HG03432 (cell line): ENCODE measurements around the gene GNPTG.

Source experiments
- ATAC-seq: cut with Tn5 transposase; IDR thresholded peaks from one replicate; pipeline ENCODE4 v1.9.1; 2021; ENCODE audit warnings: mild to moderate bottlenecking, moderate library complexity; ENCODE audit not compliant: unreplicated experiment

GNPTG gene

DNA sequence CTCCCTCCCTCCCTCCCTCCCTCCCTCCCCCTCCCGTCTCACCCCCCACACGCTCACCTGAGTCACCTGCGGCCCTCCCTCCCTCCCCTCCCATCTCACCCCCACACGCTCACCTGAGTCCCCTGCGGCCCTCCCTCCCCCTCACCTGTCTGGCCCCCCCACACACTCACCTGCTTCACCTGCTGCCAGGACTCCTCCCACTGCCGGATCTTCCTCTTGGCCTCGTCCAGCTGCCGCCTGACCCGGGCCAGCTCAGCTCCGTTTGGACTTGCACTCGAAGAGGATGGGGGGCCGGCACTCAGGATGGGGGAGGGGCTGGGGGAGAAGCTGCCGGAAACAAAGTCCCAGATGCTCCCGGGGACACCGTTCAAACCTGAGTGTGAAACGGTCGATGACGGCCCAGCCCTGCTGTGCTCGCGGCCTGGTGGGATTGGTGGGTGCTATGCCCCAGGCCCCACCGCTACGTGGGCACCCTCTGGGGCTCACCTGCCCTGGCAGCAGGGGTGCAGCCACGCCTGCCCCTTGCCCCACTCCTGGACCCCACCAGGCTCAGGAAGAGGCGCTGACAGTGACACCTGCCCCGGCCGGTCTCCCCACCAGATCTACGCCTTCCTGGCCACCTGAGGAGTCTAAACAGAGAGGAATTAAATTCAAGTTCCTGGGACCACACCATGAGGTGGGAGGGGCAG is 15.9 kb downstream of the GNPTG start:
- ATAC-seq = no peak

DNA sequence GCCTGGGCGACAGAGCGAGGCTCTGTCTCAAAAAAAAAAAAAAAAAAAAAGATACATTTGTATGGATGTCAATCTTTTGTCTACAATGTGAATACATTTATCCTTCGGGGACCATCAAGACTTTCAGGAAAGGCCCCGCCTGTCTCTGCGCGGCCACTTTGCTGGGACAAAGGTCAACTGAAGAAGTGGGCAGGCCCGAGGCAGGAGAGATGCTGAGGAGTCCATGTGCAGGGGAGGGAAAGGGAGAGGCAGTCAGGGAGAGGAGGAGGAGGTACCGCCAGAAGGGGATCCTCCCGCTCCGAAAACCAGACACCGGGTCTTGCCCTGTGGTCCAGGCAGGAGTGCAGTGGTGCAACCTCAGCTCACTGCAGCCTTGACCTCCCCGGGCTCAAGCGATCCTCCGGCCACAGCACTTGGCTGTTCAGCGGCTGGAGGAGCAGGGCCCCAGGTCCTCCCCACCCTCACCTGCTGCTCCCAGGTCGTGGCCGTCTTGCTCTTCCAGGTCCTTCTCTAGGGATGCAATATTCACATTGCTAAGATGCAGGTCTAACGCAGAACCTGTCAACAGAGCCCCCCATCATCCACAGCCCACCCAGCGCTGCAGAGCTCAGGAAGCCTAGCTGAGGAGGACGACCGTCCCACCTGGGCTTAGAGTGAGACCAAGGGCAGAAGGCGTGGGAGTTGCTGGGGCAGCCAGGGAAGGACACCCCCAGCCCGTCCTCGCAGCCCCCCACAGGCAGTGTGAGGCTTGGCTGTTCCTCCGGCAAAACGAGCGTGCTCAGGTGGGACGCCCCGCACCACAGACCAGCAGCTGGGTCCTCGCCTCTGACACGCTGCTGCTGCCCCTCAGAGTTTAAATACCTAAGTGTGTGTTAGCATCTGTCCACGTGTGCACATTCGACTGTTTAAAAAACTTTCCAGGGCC is 19.6 kb downstream of the GNPTG start:
- ATAC-seq = no peak

- ATAC-seq = no peak
These were observed 20.7 kb downstream of the GNPTG start for GRCh38 chr16:1372292-1372950.

DNA sequence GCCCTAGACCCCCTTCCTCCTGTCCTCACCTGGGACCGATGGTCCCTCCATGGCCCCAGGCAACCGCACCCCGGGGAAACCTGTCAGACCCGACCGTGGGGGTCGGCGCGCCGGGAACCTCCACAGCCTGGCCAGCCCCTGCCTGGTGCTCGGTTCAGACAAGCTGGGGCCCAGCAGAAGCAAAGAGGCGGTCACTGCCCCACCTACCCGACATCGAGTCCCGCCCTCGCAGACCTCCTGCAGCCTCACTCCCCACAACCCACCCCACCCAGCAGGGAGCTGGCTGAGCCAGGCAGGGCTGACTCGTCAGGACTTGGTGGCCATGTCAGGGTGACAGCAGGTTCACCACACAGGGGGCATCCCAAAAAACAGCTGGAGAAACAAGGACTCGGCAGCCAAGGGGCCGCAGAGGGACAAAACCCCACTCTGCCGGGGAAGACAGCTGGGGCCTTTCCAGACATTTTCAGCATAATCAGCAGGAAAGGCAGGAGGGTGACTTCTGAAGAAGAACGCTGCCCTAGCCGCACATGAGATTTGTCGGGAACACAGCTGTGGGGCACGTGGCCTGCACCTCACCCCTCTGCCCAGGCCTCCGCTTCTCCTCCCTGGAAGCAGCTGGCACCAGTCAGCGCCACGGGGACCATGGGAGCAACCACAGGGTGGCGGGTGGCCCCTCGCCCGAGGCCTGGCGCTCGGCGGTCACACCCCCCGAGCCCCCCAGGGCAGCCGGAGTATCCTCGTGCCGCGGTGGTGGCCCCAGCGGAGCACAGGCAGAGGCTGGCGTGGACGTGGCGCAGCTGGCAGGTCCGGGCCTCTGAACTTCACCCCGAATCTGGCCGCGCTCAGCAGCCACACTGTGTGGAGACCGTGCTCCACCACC is 22.9 kb downstream of the GNPTG start:
- ATAC-seq = no peak

DNA sequence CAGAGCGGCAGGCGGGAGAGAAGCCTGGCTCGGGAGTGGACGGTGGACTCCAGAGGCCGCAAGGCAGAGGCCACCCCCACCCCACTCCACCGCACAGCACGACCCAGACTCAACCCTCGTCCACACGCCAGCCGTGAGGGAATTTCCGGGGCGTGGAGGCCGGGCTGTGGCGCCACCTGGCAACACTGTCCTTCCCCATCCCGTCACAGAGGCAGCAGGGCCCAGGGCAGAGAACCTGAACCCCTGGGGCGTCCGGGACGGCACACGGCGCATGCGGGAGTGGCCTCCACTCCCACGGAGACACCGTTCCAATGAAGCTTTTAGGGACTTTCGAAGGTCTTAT is 23.5 kb downstream of the GNPTG start:
- no peak for ATAC-seq

DNA sequence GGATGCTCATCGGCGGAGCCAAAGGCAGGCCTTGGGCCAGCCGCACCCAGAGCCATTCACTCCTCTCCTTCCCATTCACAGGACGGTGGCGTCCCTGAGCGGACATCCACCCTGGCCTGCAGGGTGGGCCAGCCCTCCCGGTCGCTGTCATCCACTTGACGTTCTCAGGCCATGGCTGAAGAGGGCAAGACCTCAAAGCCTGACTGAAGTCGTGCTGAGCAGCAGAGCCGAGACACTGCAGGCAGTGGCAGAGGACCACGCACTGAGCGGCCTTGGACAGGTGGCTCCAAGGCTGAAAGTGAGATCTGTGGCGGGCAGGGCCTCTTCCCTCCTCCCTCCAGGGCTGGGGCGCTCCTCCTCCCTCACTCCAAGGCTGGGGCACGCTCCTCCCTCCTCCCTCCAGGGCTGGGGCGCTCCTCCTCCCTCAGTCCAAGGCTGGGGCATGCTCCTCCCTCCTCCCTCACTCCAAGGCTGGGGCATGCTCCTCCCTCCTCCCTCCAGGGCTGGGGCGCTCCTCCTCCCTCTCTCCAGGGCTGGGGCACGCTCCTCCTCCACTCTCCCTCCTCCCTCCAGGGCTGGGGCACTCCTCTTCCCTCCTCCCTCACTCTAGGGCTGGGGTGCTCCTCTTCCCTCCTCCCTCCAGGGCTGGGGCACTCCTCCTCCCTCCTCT is 24.1 kb downstream of the GNPTG start:
- no peak for ATAC-seq

DNA sequence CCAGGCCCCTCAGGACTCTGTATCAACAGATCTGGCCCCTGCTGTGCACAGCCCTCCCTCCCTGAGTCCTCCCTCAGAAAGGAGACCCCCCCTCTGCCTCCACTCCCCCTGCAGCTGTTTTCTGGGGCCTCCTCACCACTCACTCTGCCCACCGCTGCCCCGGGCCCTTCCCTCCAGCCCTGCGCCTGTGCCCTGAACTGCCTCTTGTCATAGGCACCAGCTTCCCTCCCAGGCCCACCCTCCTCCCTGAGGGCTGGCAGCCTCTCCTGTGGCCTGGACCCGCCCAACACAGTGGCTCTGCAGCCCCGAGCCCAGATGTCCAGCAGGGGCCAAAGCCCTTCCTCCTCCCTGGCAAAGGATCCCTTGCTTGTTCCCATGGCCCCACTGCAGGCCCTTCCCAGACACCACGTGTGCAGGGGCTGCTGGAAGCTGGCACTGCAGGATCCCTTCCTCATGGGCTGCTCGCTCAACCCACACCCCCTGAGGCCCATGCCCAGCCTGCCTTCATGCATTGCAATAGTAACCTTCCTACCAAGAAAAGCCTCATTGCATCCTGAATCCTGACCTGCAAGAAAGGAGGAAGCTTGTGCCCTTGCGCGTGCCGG is 25.8 kb downstream of the GNPTG start:
- no peak for ATAC-seq

DNA sequence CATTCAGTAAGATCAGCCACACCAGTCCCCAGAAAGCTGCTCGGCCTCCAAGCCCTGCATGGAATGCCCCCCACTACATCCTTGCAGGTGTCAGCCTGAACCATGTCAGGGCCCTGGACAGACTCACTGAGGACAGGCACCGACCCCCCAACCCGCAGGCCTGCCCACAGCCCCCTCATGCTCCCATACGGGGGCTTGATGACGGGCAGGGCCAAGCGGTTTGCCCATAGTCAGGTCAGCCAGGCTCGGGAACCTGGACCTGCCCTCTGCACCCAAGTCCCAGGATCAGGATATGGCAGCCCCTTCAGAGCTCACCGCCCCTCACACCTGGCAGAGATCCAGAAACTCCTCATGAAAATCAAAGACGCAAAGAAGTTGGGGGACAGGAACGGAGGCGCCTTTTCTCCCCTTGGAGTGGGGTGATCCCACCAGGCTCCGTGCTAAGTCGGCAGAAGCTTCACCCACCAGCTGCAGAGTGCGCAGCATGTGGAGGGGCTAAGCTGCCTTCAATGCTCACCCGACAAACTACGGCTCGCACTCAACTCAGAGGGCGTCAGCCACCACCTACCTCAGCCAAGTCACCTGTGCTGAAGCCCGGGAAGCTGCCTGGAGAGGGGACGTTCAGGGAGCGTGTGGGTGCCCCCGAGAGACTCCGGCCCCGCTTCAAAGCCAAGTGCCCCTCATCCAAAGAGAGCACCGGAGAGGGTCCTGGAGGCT is 26.5 kb downstream of the GNPTG start:
- no peak for ATAC-seq

- ATAC-seq = peak; percentile 45
These were observed 27.1 kb downstream of the GNPTG start for GRCh38 chr16:1378804-1379303.

- ATAC-seq = peak; percentile 35
These were observed 27.8 kb downstream of the GNPTG start for GRCh38 chr16:1379304-1380076.

- no peak for ATAC-seq
These were observed 28.5 kb downstream of the GNPTG start for GRCh38 chr16:1380195-1380594.

GRCh38 chr16:1381612-1382406 is 30.1 kb downstream of the GNPTG start:
- no peak for ATAC-seq

DNA sequence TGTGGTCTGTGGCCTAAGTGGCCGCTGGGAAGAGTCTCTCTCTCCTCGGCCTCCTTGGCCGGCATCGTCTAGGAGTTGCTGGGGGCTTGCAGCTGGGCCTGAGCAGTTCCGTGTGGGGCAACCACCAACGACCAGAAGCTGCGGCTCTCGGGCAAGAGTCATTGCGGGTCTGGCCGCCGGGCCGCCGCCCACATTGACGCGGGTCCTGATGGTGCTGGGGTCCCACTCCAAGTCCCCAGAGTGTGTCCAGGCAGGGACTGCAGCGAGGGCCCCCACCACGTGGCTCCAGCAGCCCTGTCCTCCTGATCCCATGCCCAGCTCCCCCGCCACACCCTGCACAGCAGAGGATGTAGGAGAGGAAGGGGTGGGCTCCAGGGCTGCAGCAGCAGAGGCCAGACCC is 31.8 kb downstream of the GNPTG start:
- no peak for ATAC-seq

GRCh38 chr16:1385232-1385631 is 33.5 kb downstream of the GNPTG start:
- no peak for ATAC-seq

GRCh38 chr16:1387331-1387730 is 35.6 kb downstream of the GNPTG start:
- no peak for ATAC-seq

- no peak for ATAC-seq
These were observed 38.0 kb downstream of the GNPTG start for GRCh38 chr16:1389762-1390161.

- ATAC-seq = no peak
These were observed 38.6 kb downstream of the GNPTG start for GRCh38 chr16:1390239-1390779.
